Measurements from ENCODE around the gene RAPGEF3.

GRCh38 chr12:47778881-47779280, 20.2 kb upstream of the RAPGEF3 start:
- TF ChIP-seq, protein P1, sequence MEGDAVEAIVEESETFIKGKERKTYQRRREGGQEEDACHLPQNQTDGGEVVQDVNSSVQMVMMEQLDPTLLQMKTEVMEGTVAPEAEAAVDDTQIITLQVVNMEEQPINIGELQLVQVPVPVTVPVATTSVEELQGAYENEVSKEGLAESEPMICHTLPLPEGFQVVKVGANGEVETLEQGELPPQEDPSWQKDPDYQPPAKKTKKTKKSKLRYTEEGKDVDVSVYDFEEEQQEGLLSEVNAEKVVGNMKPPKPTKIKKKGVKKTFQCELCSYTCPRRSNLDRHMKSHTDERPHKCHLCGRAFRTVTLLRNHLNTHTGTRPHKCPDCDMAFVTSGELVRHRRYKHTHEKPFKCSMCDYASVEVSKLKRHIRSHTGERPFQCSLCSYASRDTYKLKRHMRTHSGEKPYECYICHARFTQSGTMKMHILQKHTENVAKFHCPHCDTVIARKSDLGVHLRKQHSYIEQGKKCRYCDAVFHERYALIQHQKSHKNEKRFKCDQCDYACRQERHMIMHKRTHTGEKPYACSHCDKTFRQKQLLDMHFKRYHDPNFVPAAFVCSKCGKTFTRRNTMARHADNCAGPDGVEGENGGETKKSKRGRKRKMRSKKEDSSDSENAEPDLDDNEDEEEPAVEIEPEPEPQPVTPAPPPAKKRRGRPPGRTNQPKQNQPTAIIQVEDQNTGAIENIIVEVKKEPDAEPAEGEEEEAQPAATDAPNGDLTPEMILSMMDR (conservative IDR thresholded peaks at IDR 0.05; ENCODE audit: low read length) = no peak
- no peak for TF ChIP-seq EZH2phosphoT487 (IDR thresholded peaks at IDR 0.05; ENCODE audit: borderline replicate concordance)
